Hepatocyte (in vitro differentiated cells): ENCODE measurements around the gene CLINT1. TPM values are rescaled to one million over a fixed set of nuclear protein-coding genes. Genes with fewer than 3 reads are reported as not detected.

Experiments
- DNase-seq: peaks from one replicate; pipeline ENCODE4 v3.0.0-alpha.2; 2016; ENCODE audit warnings: low spot score
- H2AFZ ChIP-seq: fragments of 200-600 bp; sonication (generic); 2 replicates; pipeline ENCODE4 v1.6.0; 2016; ENCODE audit warnings: antibody characterized with exemption, mild to moderate bottlenecking
- H3K27ac ChIP-seq: fragments of 200-600 bp; sonication (generic); 2 replicates; pipeline ENCODE4 v1.5.1; 2016; ENCODE audit warnings: mild to moderate bottlenecking
- H3K27me3 ChIP-seq: fragments of 200-600 bp; sonication (generic); 2 replicates; pipeline ENCODE4 v1.6.1; 2016
- H3K36me3 ChIP-seq: fragments of 200-600 bp; sonication (generic); replicated peaks from 2 replicates; pipeline ENCODE4 v1.5.1; 2016; ENCODE audit warnings: low read depth; ENCODE audit not compliant: insufficient read depth
- H3K4me1 ChIP-seq: fragments of 200-600 bp; sonication (generic); 2 replicates; pipeline ENCODE4 v1.5.1; 2016; ENCODE audit warnings: mild to moderate bottlenecking, moderate library complexity; ENCODE audit not compliant: insufficient read depth
- H3K4me2 ChIP-seq: fragments of 200-600 bp; sonication (generic); 2 replicates; pipeline ENCODE4 v1.6.0; 2016
- H3K4me3 ChIP-seq: fragments of 200-600 bp; sonication (generic); 2 replicates; pipeline ENCODE4 v1.5.1; 2016; ENCODE audit warnings: mild to moderate bottlenecking
- H3K79me2 ChIP-seq: fragments of 200-600 bp; sonication (generic); 2 replicates; pipeline ENCODE4 v1.6.0; 2017; ENCODE audit warnings: mild to moderate bottlenecking
- H3K9me2 ChIP-seq: fragments of 200-600 bp; sonication (generic); replicated peaks from 2 replicates; pipeline ENCODE4 v1.6.0; 2017; ENCODE audit warnings: mild to moderate bottlenecking; ENCODE audit not compliant: insufficient read depth
- H3K9me3 ChIP-seq: fragments of 200-600 bp; sonication (generic); 2 replicates; pipeline ENCODE4 v1.5.1; 2016; ENCODE audit warnings: low read depth, mild to moderate bottlenecking
- H4K20me1 ChIP-seq: fragments of 200-600 bp; sonication (generic); 2 replicates; pipeline ENCODE4 v1.6.0; 2016; ENCODE audit warnings: mild to moderate bottlenecking; ENCODE audit not compliant: insufficient read depth, poor library complexity, severe bottlenecking
- CTCF ChIP-seq: fragments of 200-600 bp; sonication (generic); IDR thresholded peaks from 2 replicates; pipeline ENCODE4 v1.5.1; 2016; ENCODE audit warnings: antibody characterized with exemption, mild to moderate bottlenecking; ENCODE audit not compliant: poor library complexity
- EZH2 ChIP-seq: fragments of 200-600 bp; sonication (generic); IDR thresholded peaks from 2 replicates; pipeline ENCODE4 v1.6.1; 2016; ENCODE audit warnings: antibody characterized with exemption, mild to moderate bottlenecking, borderline replicate concordance
- EZH2phosphoT487 ChIP-seq: fragments of 200-600 bp; sonication (generic); IDR thresholded peaks from one replicate; pipeline ENCODE4 v1.6.1; 2018; ENCODE audit warnings: antibody characterized with exemption, mild to moderate bottlenecking, low read depth, moderate library complexity; ENCODE audit not compliant: unreplicated experiment, severe bottlenecking
- WGBS: methylation state at CpG from one replicate; pipeline ENCODE4 v1.1.6; 2016; ENCODE audit warnings: low lambda C conversion rate; ENCODE audit errors: missing lambda C conversion rate; 5-methylcytosine and 5-hydroxymethylcytosine counted together
- polyA plus RNA-seq: library from polyadenylated mRNA; unstranded; fragments of >200 nt; fragmentation: Nextera tagmentation; extraction: Ambion mirVana; gene quantifications from 2 replicates; pipeline ENCODE4 v1.2.1, GENCODE V29; 2016
- total RNA-seq: library from RNA; depleted of rRNA; stranded (reverse); fragments of >200 nt; gene quantifications from 2 replicates; pipeline ENCODE4 v1.2.3, GENCODE V29; 2014

The CLINT1 gene
- total and polyA plus RNA-seq, 2 experiments from 2014 or later = 78.0 to 129 TPM

GRCh38 chr5:157745041-157745456 is 113.9 kb downstream of the CLINT1 start:
- Histone ChIP-seq H3K9me3 (no peaks in the 10 kb centered on the region), H4K20me1 (peaks cover 3% of the 10 kb centered on the region), H3K27me3 (no peaks in the 10 kb centered on the region), H3K36me3 (no peaks in the 10 kb centered on the region), H3K9me2 (no peaks in the 10 kb centered on the region), H2AFZ (no peak overlapping the region), H3K4me3 (no peak overlapping the region), H3K4me1 (no peaks in the 10 kb centered on the region), H3K4me2 (peak overlapping the region; percentile 94), H3K27ac (no peak overlapping the region), H3K79me2 (peaks cover 11% of the 10 kb centered on the region)
- WGBS = 86% methylated on average over 4 of the region's 4 CpGs
- no peak for DNase-seq
- TF ChIP-seq EZH2 (no peak), CTCF (no peak), EZH2phosphoT487 (no peak)

- peaks cover 6% of the 10 kb centered on the region for H3K79me2 ChIP-seq
- H3K4me3 ChIP-seq = peak overlapping the region; percentile 54
- H3K27me3 ChIP-seq = no peaks in the 10 kb centered on the region
- 11% methylated on average over 27 of the region's 56 CpGs for WGBS
- no peaks in the 10 kb centered on the region for H3K9me3 ChIP-seq
- H2AFZ ChIP-seq = peak overlapping the region; percentile 62
- peaks cover 3% of the 10 kb centered on the region for H4K20me1 ChIP-seq
- H3K4me2 ChIP-seq = peak overlapping the region; percentile 94
- H3K4me1 ChIP-seq = no peaks in the 10 kb centered on the region
- no peaks in the 10 kb centered on the region for H3K36me3 ChIP-seq
- DNase-seq = no peak
- TF ChIP-seq CTCF (no peak), EZH2phosphoT487 (no peak), EZH2 (no peak)
- H3K27ac ChIP-seq = no peak overlapping the region
- no peaks in the 10 kb centered on the region for H3K9me2 ChIP-seq
Measured at GRCh38 chr5:157744051-157745011, 114.6 kb downstream of the CLINT1 start.

GRCh38 chr5:157743163-157744050 is 115.5 kb downstream of the CLINT1 start, which contains the start of gene LSM11:
LSM11 (plus strand) TSS chr5:157743712; CDS start chr5:157743751, 39 bp downstream.
- H3K9me2 ChIP-seq = no peaks in the 10 kb centered on the region
- no peaks in the 10 kb centered on the region for H3K36me3 ChIP-seq
- H3K27ac ChIP-seq = no peak within 1 kb of the TSS
- no peaks in the 10 kb centered on the region for H3K27me3 ChIP-seq
- DNase-seq = peak; percentile 94
- peak within 1 kb of the TSS; percentile 54 for H3K4me3 ChIP-seq
- TF ChIP-seq EZH2 = no peak
- peak; percentile 99 for TF ChIP-seq CTCF
- TF ChIP-seq EZH2phosphoT487 = no peak
- H3K9me3 ChIP-seq = no peaks in the 10 kb centered on the region
- H3K79me2 ChIP-seq = peaks cover 6% of the 10 kb centered on the region
- H3K4me1 ChIP-seq = no peaks in the 10 kb centered on the region
- peak within 1 kb of the TSS; percentile 62 for H2AFZ ChIP-seq
- WGBS = 5% methylated on average over 32 of the region's 79 CpGs
- peaks cover 3% of the 10 kb centered on the region for H4K20me1 ChIP-seq
- H3K4me2 ChIP-seq = peak within 1 kb of the TSS; percentile 94
